ENCODE results near the gene PAMR1.

Gene PAMR1

GRCh38 chr11:35459489-35459888, 65.9 kb downstream of the PAMR1 start:
- H3K4me3 ChIP-seq (ENCODE audit: low read length, poor library complexity, severe bottlenecking), result no peak overlapping the region
- H3F3A ChIP-seq (ENCODE audit: low read depth), result no peaks in the 10 kb centered on the region
- no peaks in the 10 kb centered on the region for H3K9me2 ChIP-seq (replicated peaks; ENCODE audit: low read depth, low read length)
- H3K36me3 ChIP-seq (ENCODE audit: insufficient read depth, low read length), result no peaks in the 10 kb centered on the region
- H3K4me2 ChIP-seq (ENCODE audit: low read depth, low read length, poor library complexity, severe bottlenecking), result no peak overlapping the region
- no peaks in the 10 kb centered on the region for H4K20me1 ChIP-seq (ENCODE audit: insufficient read depth, low read length, poor library complexity, severe bottlenecking)
- no peak overlapping the region for H2AFZ ChIP-seq (ENCODE audit: low read length)
- no peaks in the 10 kb centered on the region for H3K79me2 ChIP-seq (ENCODE audit: insufficient read depth, low read length)
- TF ChIP-seq EZH2phosphoT487 (IDR thresholded peaks at IDR 0.05; ENCODE audit: borderline replicate concordance), result no peak
- TF ChIP-seq CTCF (conservative IDR thresholded peaks at IDR 0.05; ENCODE audit: low read length), result no peak
- no peaks in the 10 kb centered on the region for H3K9me3 ChIP-seq (ENCODE audit: insufficient read depth, low read depth, low read length)
- H3K9ac ChIP-seq (ENCODE audit: low read depth, low read length, poor library complexity, severe bottlenecking), result no peak overlapping the region
- no peaks in the 10 kb centered on the region for H3K4me1 ChIP-seq (ENCODE audit: insufficient read depth, low read length, poor library complexity, severe bottlenecking)
- H3K27me3 ChIP-seq (ENCODE audit: insufficient read depth, low read length, poor library complexity, severe bottlenecking), result no peaks in the 10 kb centered on the region

GRCh38 chr11:35458846-35459245, 66.6 kb downstream of the PAMR1 start:
- no peaks in the 10 kb centered on the region for H3K4me1 ChIP-seq (ENCODE audit: insufficient read depth, low read length, poor library complexity, severe bottlenecking)
- H2AFZ ChIP-seq (ENCODE audit: low read length), result no peak overlapping the region
- TF ChIP-seq CTCF (conservative IDR thresholded peaks at IDR 0.05; ENCODE audit: low read length), result no peak
- TF ChIP-seq EZH2phosphoT487 (IDR thresholded peaks at IDR 0.05; ENCODE audit: borderline replicate concordance), result no peak
- H3K79me2 ChIP-seq (ENCODE audit: insufficient read depth, low read length), result no peaks in the 10 kb centered on the region
- no peaks in the 10 kb centered on the region for H3K27me3 ChIP-seq (ENCODE audit: insufficient read depth, low read length, poor library complexity, severe bottlenecking)
- H3K4me2 ChIP-seq (ENCODE audit: low read depth, low read length, poor library complexity, severe bottlenecking), result no peak overlapping the region
- no peak overlapping the region for H3K4me3 ChIP-seq (ENCODE audit: low read length, poor library complexity, severe bottlenecking)
- no peaks in the 10 kb centered on the region for H3K9me2 ChIP-seq (replicated peaks; ENCODE audit: low read depth, low read length)
- H3K9ac ChIP-seq (ENCODE audit: low read depth, low read length, poor library complexity, severe bottlenecking), result no peak overlapping the region
- H3K9me3 ChIP-seq (ENCODE audit: insufficient read depth, low read depth, low read length), result no peaks in the 10 kb centered on the region
- no peaks in the 10 kb centered on the region for H3K36me3 ChIP-seq (ENCODE audit: insufficient read depth, low read length)
- H3F3A ChIP-seq (ENCODE audit: low read depth), result no peaks in the 10 kb centered on the region
- H4K20me1 ChIP-seq (ENCODE audit: insufficient read depth, low read length, poor library complexity, severe bottlenecking), result no peaks in the 10 kb centered on the region

- Histone ChIP-seq H3K4me3 (ENCODE audit: low read length, poor library complexity, severe bottlenecking) (no peak overlapping the region), H3K27me3 (ENCODE audit: insufficient read depth, low read length, poor library complexity, severe bottlenecking) (no peaks in the 10 kb centered on the region), H3K4me1 (ENCODE audit: insufficient read depth, low read length, poor library complexity, severe bottlenecking) (no peaks in the 10 kb centered on the region), H4K20me1 (ENCODE audit: insufficient read depth, low read length, poor library complexity, severe bottlenecking) (no peaks in the 10 kb centered on the region), H3K9ac (ENCODE audit: low read depth, low read length, poor library complexity, severe bottlenecking) (no peak overlapping the region), H3F3A (ENCODE audit: low read depth) (no peaks in the 10 kb centered on the region), H3K79me2 (ENCODE audit: insufficient read depth, low read length) (no peaks in the 10 kb centered on the region), H3K9me2 (replicated peaks; ENCODE audit: low read depth, low read length) (no peaks in the 10 kb centered on the region), H3K4me2 (ENCODE audit: low read depth, low read length, poor library complexity, severe bottlenecking) (no peak overlapping the region), H3K9me3 (ENCODE audit: insufficient read depth, low read depth, low read length) (no peaks in the 10 kb centered on the region), H2AFZ (ENCODE audit: low read length) (no peak overlapping the region), H3K36me3 (ENCODE audit: insufficient read depth, low read length) (no peaks in the 10 kb centered on the region)
- TF ChIP-seq EZH2phosphoT487 (IDR thresholded peaks at IDR 0.05; ENCODE audit: borderline replicate concordance) (no peak), CTCF (conservative IDR thresholded peaks at IDR 0.05; ENCODE audit: low read length) (no peak)
These were observed 71.1 kb downstream of the PAMR1 start for GRCh38 chr11:35454362-35454761.

Data from Loucy (cell line).